NCI-H2196 (cell line): ENCODE results near the gene PAPPA2.

ENCODE experiments used
- DNase-seq: peaks from one replicate; lab custom pipeline; 2025; ENCODE audit not compliant: unreplicated experiment; lab: John Stamatoyannopoulos, UW

PAPPA2 gene

DNA sequence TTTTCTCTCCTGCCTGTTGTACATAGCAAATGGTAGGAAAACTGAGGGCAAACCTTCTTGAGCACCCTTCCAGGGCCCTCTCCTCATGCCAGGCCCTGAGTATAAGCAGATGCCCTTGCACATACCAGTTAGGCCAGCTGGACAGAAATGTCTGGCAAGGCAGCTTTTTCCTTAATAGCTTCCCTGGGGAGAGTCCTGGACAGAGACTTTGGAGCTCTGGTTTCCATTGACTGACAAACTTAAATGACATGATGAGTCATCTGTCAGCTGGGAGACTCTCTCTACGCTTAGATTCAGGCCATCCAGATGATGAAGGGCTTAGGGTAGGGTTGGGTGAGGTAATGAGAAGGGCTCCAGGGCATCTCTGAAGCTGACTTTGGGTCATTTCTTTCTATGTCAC is 384.1 kb downstream of the PAPPA2 start:
- no peak for DNase-seq

- no peak for DNase-seq
Measured at GRCh38 chr1:176849281-176849680, 386.3 kb downstream of the PAPPA2 start.

- no peak for DNase-seq
Measured at GRCh38 chr1:176850871-176851270, 387.9 kb downstream of the PAPPA2 start.

GRCh38 chr1:176852124-176852523 is 389.1 kb downstream of the PAPPA2 start:
- no peak for DNase-seq

DNA sequence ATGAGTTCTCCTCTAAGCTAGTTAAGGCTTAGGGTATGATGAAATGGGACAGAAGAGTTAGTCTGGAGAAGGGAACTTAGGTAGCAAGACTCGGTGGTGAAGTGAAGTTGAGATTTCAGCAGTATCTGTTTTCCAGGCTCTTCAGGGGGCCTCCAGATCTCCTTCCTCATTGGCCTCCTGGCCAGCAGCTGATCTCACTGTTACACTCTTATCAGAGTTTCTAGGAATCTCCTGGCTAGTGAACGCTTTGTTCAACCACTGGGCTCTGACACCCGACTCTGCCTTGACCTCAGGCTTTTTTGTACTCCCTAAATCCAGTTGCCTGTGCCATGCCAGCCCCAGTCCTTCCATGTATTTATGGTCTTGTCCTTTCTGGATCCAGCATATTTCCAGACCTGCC is 390.5 kb downstream of the PAPPA2 start:
- DNase-seq = no peak

DNA sequence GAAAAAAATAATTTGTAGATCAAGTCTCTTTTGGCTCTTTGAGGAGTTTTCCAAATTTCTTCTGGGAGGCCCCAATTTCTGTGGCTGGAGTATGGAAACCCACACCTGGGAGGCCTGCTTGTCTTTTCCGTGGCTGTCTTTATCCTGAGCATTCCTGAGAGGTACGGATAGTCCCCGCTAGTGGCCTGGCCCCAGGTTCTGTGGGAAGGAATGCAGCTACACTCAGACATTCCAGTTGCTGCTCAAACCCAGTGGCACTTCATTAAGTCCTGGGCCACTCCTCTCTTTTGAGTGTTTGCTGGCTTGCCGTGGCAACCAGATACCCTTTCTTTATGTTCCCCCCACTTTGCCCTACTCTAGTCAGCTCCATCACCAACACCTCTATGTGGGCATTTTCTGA is 391.1 kb downstream of the PAPPA2 start:
- no peak for DNase-seq

DNA sequence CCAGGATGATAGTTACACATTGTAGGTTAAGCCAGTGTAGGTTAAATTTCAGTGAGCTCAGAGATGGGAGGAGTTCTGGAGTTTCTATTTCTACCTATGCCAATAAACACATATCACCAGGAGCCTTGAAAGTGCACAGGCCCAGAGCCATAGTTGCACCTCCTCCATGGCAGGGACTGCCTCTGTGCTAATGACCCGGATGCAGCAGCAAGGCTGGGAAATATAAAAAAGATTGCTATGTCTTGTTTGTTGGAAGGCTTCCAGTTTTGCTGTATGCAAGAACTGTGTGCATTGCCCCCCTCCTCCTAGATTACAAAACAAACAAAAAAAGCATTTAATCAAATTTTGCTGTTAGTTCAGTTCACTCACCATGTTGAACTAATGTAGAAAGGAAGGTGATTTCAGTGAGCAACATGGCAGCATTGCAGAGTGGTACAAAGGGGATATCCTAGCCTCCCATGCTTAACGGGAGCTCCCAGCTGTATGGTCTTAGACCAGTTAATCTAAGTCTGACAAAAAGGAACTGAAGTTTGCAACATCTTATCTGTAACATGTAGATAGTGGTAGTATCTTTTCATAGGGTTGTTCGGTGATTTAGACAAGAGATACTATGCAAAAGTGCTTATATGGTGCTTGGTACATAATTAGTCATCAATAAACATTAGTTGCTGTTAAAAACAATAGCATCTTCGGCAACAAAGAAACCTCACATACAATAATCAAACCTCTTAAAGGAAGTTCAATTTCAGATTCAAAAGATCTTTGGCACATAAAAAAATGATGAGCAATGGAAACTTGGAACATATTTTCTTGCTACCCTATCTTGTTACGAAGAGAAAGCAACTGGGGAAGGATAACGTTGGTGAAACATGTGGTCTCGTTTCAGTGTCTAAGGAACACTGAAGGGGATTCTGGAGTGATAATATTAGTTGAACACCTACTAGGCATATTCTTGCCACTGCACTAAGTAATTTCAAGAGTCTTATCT is 392.1 kb downstream of the PAPPA2 start:
- DNase-seq = no peak

DNA sequence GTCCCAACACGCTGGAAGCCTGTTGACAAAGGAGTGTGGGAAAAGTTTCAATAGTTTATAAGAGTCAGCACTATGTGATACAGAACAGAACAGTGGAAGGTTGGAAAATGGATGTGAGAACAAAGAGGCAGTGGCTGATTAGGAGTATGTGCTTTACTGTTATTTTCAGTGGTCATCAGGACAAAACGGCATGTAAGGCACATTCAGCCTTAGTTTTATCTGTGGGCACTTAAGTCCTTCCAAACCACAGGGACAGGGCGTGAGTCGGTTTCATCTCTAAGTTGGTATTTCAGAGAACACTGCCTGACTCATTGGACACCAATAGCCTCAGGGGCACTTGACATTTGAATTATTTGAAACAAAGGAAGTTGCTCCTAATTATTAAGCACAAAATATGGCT is 394.7 kb downstream of the PAPPA2 start:
- DNase-seq = no peak

DNA sequence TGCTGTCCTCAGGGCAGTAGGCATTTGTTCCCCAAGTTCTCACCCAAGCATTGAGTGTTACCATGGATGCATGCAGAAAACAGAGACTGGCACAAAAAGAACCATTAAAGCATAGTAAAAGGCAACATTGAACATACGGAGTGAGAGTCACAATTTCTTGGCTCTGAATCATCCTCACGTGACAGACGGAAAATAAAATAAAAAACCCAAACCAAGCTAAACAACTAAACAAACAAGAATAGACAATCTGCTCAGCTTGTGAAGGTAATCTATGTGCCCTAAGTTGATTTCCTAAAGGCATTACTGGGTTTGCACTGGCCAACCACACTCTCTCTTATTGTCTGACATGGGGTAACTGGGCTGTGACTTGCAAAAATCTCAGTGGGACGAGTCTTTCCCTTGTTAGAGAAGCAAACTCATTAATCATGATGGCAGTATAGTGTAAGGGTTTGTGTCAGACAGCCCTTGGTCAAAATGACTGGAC is 395.5 kb downstream of the PAPPA2 start:
- no peak for DNase-seq

DNA sequence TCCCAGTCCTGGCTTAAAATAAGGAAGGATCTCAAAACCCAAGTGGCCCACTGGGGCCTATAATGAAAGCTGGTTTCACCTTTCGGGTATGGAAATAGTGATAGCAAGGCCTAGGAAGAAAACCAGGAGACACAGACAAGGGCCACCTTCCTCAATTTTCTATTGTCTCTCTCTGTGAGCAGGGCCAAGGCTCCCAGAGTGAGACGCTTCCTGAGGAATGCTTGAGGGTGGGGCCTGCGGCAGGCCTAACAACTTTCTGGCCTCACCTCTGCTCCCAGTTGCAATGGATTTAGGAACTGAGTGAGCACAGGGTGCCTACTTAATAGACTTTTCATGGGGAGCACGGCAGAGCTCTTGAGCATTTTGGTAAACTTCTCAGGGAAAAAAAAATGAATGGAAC is 400.6 kb downstream of the PAPPA2 start:
- no peak for DNase-seq

GRCh38 chr1:176864211-176864610 is 401.2 kb downstream of the PAPPA2 start:
- DNase-seq = no peak

- DNase-seq = no peak
Measured at GRCh38 chr1:176866011-176866714, 403.2 kb downstream of the PAPPA2 start.

GRCh38 chr1:176869577-176869976 is 406.6 kb downstream of the PAPPA2 start:
- no peak for DNase-seq

DNA sequence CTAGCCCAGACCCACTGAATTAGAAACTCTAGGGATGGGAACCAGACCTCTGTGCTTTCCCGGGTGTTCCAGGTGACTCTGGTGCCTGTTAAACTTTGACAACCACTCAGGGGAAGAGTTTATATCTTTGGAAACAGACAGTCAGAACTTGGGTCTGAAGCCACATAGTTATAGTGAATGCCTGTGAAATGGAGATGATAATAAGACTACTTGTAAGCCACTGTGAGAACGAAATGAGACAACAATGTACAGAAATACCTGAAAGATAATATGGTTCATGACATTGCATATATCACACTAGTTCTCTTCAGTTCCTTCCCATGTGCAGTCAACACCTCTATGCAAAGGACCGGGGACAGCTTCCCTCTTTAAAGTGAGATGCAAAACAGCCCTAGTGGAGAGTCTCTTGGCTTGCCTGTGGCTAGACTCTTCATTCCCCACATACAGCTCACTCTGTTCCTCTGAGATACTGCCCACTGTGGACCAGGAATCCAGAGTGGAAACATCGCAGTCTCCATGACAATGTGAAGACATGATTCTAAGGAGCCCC is 414.1 kb downstream of the PAPPA2 start:
- DNase-seq = no peak

GRCh38 chr1:176877557-176877956 is 414.6 kb downstream of the PAPPA2 start:
- no peak for DNase-seq

- no peak for DNase-seq
Measured at GRCh38 chr1:176878750-176879536, 416.0 kb downstream of the PAPPA2 start.

DNA sequence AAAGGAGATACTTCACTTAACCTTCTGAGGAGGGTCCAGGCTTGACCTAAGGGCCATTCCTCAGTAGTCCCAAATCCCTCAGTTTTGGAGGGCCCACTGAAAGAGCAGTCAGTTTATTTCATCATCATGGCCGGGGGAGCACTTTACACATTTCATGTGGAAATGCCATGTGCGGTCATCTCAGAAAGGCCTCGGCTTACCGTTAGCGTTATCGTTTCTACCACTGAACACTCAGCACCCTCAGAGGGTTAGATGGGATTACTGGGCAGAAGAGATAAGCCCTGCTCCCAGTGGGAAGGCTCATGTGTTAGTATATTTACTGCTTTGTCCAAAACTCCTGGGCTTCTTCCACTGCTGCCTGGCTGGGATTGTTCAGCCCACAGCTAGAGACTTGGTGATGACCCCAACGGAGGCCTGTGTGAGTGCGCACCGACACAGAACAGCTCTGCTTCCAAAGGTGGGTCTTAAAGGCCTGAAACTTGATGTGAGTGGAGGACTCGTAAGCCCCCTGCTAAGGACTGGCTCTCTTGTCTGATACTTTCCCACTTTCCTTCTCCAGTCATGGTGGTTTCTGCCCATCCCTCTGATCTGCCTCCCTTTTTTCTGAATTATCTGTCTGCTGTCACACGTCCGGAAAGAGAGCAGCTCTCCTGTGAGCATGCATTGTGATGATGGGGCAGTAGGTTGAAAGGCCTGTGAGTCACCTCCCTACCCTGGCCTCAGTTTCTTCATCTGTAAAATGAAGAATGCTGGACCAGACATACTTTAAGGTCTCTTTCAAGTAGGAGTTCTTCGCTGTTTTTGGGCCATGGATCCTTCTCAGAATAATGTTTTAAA is 417.0 kb downstream of the PAPPA2 start:
- DNase-seq = no peak

- peak; percentile 71 for DNase-seq
Measured at GRCh38 chr1:176880955-176881595, 418.1 kb downstream of the PAPPA2 start.

DNA sequence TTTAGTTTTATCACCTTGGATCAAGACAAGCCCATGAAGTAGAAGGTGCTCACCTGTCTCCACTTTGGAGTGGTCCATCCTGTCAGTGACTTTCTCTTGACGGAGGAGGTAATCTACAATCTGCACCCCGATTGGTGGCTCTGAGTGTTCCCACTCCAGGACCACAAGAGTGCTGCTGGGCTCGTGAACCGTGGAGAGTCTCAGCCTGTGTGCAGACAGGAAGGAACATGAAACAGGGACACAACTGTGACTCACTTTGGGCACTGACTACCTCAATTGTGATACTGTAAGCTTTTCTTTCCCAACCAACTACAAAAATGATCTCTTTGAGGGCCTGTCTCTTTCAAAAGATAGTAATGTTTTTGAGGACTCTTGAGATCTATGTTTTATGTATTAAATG is 421.3 kb downstream of the PAPPA2 start:
- DNase-seq = no peak

- no peak for DNase-seq
Measured at GRCh38 chr1:176884911-176885310, 421.9 kb downstream of the PAPPA2 start.
